ENCODE results near the gene ANKK1.

ANKK1 gene

DNA sequence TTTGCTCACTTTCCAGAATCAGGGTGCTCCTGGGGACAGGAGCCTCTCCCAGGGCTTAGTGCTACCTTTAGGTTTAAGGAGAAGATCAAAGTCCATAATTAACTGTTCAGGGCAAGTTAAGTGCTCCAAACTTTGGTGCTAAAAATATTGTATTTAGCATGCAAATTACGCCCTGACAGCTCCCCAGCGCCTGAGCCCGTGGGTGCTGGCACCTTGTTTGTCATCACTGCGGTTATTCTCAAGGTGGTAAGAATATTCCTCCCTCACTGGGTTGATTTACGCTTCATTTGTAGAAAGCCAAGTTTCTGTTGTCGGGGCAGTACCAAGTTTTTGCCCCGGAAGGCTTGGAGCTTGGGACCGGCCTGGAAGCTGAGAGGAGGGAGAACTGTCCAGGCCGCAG, 21.3 kb downstream of the ANKK1 start:
- DNase-seq, result no peak

DNA sequence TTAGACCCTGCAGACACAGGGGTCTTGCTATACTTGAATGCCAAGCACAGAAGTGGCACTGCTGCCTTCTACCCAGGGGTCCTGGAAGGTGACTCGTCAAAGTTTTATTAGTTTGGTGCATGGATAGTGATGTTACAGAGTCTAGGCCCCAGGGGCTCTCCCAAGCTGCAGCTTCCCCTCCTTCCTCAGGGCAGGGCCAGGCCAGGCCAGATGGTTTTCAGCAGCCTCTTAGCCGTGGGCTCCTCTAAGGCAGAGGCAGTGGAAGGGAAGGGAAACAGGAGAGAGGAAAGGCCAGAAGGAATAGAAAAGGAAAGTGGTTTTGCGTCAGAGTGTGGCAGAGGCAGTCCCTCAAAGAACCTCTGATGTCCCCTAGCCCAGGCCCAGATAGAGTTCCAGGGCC, 21.9 kb downstream of the ANKK1 start:
- DNase-seq, result no peak

DNA sequence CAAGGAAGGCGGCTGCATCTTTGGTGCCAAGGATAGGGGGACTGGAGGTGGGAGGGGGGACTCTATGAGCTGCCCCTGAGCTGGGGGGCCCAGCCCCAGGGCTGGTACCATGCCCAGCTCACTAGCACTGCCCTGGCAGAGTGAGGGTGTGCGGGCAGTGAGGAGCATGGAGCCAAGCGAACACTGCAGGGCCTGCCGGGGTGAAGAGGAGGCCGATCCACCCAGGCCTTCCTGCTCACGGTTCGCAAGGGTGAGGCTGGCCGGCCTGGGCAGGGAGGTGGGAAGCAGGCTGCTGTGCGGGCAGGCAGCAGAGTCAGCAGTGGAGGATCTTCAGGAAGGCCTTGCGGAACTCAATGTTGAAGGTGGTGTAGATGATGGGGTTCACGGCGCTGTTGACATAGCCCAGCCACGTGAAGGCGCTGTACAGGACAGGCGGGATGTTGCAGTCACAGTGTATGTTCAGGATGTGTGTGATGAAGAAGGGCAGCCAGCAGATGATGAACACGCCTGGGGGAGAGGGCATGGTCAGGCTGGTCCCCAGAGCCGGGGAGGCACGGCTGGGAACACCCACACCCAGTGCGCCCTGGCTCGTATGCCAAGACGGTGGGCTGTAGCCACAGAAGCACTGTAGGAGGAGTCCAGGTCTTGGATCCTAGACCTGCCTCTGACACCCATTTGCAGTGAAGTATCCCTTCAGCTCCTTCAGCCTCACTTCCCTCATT, 23.0 kb downstream of the ANKK1 start:
- no peak for DNase-seq

DNA sequence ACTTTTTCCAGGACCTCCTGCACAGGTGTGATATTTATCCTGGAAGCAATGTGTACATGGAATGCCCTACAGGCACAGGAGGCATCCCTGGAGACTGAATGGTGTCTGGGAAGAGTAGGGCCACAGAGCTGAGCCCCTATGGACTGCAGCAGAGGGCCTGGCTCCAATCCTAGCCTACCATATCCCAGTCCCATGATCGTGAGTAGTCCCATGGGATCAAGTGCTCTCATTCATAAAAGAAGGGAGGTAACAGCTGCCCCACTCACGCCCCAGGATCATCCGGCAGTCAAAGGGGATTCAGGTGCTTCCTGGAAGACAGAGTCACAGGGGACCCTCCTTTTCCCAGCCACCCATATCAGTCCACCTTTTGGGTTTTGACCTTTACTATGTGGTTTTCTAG, 24.0 kb downstream of the ANKK1 start:
- DNase-seq, result no peak

DNA sequence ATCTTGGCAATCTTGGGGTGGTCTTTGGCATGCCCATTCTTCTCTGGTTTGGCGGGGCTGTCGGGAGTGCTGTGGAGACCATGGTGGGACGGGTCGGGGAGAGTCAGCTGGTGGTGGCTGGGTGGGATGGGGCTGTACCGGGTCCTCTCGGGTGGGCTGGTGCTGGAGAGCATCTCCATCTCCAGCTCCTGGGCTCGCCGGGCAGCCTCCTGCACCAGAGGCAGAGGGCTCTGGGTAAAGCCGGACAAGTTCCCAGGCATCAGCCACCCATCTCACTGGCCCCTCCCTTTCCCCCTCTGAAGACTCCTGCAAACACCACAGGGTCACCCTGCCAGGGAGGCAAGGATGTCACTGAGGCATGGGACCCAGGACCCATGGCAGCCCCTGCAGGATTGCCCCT, 25.1 kb downstream of the ANKK1 start:
- DNase-seq, result no peak

DNA sequence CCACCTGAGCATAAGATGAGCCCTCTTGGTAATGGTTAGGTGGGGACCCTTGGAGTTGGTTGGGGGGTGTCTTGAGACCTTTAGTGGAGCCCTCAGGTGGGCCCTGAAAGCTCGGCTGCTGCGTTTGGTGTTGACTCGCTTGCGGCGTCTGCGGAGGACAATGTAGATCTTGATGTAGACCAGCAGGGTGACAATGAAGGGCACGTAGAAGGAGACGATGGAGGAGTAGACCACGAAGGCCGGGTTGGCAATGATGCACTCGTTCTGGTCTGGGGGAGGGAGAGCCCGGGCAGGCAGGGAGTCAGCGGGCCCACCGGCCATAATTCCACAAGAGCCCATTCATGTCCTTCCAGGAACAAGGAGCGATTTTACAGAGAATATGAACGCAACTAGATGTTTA, 27.8 kb downstream of the ANKK1 start:
- DNase-seq, result no peak

DNA sequence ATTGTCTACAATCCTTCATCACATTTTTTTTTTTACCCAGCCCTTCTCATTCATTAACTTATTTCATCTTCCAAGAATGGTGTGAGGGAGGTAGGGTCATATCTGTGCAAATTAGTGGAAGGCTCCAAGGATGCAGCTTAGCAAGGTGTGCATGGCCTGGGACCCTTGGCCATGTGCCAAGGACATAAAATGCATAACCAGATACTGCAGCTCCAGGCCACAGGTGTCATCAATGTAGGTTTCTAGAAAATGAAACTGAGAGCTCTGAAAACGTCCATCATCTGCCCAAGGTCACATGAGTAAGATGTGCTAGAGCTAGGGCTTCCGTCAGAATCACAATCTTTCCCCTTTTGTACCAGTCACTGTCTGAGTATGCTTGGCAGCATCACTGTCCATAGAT, 29.8 kb downstream of the ANKK1 start:
- no peak for DNase-seq

DNA sequence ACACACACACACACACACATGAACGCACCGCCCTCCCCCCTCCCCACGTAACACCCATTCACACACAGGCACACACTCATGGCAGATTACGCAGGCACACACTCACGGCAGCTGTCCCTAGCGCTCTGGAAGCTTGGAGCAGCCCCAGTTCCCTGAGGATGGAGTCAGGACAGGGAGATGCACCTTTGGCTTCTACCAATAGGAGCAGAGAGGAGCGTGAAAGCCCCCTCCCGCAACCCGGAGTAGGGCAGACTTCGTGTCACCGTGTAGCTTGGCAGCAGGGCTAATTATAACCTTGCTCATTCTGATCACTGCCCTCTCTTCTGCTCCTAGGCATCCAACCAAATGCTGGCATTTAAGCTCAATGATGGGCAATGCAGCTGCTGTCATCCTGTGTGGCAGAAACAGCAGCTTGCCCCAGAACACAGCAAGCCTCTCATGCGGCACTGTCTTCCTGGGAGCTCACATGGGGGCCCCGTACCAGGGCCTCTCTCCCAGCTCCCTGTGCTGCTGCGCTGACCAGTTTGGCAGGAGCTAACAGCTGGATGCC, 31.9 kb downstream of the ANKK1 start:
- no peak for DNase-seq

DNA sequence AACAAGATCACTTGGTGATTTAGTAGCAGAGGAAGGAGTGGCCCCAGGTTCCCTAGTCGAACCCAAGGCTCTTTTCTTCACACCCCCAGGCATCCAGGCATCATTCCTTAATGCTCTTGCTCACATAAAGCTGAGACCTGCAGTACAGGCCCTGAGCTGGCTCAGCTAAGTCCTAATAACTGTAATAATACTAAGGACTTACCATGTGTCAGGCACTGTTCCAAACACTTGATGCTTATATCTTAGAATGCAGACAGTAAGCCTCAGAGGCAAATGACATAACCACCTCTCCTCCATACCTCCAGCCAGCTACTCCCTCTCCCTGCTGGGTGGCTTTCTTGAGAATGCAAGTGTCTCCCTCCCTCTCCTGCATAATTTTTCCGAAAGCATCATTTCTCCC, 33.2 kb downstream of the ANKK1 start:
- DNase-seq, result no peak

DNA sequence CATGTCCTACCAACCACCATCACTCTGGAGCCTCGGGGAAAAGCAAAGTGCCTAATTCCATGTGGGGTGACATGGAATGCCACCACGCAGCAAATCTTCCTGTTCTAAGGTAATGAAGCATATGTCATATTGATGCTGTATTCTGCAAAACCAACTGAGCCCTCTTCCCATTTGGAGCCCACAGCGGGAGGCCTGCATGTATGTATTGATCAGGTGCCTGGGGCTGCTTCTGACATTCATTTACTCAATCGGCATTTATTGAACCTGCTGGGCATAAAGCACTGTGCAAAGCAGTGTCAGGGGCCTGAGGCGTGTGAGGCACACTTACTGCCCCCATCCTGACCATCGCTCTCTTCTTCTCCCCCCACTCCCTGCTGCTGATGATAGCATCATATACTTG, 39.1 kb downstream of the ANKK1 start:
- DNase-seq, result no peak

DNA sequence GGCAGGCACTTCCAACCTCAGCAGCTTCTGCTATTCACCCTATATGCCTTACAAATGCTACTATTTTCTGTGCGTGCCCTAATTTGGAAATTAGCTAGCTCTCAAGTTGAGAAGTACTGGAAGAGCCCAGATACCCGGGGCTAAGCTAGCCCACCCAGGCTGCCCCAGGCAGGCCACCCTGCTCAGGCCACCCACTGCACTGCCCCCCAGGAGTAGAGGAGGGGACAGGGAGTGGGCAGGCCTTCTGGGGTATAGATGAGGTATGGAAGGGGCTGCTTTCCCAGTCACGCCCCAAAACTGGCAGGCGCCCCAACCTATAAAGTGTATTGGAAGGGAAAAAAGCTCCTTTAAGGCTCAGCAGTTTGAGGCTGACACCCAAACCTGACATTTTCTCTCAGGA, 44.2 kb downstream of the ANKK1 start:
- no peak for DNase-seq

DNA sequence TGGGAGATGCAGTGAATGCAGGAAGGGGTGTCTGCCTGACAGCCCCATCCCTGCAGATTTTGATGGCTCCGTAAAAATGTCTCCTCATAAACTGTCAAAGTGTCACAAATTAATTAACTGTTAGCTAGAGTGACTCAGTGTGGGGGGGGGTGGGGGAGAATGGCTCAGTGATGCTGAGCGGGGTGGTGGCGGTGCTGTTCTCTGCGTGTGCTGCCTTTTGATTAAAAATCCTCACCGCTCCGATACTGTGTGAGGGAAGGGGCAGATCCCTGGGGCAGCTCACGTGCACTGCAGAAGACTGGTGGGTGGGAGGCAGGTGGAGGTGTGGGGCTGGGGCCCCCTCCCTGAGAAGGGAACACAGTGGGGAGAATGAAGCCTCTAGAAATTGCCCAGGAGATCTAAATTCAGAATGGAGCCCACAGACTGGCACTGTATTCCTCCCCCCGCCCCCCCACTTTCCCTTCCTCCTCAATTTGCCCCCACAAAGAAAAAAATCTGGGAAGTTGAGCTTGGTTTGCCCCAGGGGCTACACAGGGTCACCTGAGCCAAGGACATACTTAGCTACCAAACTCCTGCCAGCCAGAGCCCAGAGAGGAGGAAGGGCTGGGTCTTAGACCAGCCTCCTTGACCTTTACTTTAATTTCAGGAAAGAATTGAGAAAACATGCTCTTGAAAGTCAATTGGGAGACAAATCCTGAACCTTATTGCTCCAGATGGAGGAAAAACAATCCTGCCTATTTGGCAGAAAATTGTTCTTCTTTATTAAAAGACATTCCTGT, 47.8 kb downstream of the ANKK1 start:
- no peak for DNase-seq

DNA sequence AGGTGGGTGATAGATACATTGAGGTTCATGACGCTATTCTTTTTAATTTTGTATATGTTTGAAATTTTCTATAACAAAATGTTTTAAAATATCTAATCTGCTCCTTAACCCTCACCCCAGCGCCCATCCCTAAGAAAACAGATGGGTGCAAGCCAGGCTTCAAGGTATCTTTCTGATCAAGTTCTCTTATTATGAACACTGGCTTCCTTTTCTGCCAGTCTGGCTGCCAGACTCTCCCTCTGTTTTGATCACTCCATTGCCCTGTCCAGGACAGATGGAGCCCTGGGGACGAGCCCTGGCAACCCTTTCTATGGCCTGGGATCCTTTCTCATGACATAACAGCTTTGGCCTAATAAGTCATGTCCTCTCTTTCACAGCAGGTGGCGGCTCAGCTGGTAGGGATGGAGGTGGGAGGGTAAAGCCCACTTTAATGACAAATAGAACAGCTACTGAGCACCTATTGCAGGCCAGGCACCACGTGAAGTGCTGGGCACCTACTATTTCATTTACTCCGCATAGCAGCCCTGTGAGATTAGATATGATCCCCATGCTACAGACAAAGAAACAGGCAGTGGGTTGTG, 49.2 kb downstream of the ANKK1 start:
- DNase-seq, result no peak

DNA sequence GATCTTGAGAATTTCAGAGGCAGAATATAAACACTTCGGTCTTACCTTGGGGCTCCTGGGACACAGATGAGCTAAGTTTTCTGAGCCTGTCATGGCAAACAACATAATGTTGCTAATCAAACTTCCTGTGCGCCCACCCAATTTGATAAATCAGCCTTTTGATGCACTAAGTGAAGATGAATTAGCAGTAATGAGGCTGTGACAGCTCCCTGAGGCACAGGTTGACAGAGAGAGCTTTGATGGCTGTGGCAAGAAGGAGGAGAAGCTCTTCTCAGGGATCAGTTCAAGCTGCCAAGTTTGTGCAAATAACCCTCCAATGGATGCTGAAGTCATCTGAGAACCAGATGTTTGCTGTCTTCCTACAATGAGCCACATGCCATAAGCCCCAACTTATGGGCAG, 53.2 kb downstream of the ANKK1 start:
- DNase-seq, result no peak

DNA sequence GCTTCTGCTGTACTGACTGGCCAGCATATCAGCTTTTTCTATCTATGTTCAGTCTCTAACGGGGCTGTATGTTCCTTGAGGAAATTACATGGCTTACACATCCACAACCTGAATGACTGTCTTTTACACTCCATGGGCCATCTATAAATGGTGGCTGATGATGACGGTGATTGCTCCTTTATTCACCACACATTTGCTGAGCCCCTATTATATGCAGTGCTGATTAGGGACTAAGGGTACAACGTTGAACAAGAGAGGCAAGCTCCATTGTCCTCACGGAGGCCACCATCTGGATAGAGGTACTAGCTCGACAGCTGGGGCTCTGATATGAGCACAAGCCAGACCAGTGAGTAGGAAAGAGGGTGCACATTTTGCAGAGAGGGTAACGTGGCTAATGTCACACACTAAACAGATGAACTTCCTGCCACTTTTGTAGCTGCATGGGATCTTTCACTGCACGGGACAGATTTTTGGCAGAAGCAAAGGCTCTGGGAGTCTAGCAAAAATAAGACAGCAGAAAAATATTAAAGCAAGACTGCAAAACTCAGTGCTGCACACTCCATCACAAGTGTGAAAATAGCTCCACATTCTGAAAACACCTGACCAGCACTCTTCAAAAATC, 57.0 kb downstream of the ANKK1 start:
- no peak for DNase-seq

DNA sequence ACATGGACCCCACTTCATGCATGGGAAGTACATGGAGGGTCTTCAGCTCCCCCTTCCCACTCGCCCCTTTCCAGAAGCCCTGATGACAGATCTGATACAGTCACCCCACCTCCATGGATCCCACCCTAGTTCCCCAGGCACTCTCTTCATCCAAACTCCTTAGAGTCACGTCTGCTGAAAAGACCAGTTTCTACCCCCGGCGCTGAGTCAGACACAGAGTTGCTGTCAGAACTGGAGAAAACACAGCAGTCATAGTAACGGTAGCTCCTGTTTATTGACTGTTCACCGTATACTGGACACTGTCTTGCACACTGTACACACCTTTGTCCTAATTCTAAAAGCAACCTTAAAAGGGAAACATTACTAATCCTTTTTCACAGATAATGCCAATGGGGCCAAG, 58.5 kb downstream of the ANKK1 start:
- DNase-seq, result no peak

DNA sequence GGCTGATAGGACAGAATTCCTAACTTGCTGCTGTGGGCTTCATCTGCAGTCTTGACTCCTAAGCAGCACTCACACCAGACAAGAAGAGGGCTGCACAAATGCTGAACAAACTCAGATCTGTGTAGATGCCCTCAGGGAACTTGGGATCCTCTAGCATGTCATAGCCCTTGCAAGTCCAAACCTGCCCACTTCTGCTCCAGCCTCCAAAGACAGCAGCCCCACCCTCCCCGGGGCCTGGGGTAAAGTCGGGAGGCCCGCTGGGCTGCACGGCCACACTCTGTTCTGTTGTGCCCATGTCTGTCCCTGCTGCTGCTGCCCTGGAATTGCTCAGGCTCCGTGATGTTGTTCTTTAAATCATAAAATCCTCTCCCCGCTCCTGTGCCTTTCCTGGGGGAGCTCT, 59.4 kb downstream of the ANKK1 start:
- no peak for DNase-seq

DNA sequence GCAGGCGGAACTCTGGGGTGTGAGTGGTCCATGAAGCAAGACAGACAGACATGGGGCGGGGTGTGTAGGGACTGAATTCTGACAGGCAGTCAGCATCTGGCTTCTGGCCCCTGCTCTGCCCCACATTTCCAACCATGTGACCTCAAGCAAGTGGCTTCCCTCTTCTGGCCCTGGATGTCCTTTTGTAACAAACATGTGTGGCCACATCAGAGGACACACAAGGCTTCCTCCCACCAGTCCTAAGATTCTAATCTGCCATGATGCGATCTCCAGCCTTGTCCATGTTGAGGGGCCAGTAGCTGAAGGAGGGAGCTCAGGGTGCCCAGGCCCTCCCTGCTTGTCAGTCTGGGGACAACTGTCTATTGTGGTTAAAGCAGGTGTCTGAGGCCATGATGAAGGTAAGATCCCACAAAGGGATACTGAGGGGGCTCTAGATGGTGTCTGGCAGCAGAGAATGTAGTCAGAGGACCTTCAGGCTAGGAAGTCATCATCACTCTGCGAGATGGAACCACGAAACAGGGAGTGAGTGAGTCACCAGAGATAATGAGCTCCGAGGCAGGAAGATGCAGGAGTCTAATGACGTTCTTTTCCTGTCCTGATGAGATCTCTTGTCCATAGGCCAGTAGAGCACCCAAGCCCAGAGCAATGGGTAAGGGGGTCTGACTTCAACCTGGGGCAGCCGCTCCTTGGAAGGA, 60.2 kb downstream of the ANKK1 start:
- DNase-seq, result peak; percentile 15

DNA sequence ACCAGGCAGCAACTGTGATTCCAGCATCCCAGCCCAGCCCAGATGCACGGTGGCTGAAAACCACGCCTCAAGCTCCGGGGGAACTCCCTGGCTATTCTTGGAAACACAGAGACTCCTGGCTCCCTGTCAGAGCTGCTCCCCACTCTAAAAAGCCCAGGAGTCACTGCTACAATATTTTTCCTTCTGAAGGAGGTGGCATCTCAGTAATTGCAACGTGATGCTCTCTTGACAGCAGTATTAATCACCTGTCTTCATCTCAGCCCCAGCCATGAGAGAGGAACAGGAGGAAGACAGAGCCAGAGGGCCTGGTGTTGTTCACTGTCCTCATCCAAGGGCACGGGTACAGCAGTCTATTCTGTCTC, 60.7 kb downstream of the ANKK1 start:
- no peak for DNase-seq

DNA sequence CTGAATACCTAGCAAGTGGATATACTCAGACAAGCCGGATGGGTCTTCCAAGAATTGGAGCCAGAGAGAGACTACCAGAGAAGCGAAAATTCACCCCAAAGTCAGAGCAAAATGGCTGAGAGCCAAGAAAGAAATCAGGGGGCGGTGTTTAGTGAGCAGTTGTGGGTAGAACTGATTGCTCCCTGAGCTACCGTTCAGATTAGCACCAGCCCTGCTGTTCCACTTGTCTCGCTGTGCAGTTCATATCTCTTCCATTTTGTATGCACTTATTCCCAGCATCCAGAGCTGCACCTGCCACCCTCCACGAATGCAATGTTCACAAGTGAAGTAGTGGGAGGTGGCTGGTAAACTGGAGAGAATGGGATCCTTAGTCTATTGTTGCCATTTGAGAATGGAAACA, 62.2 kb downstream of the ANKK1 start:
- DNase-seq, result no peak
